NCI-H82 treated with DMSO at 0.1 percent for 48 hours (cell line): ENCODE data around the gene SYNJ1.
A peak's percentile ranks its signal among the peaks of the same experiment; 100 is the strongest.
"Not testable (repeated sequence)": the region's sequence is repeated elsewhere in the genome, so short reads cannot be mapped to it uniquely, and the experiment has no call there.

ENCODE experiments used
- DNase-seq: peaks from one replicate; lab custom pipeline; 2025; ENCODE audit not compliant: unreplicated experiment; lab: John Stamatoyannopoulos, UW

The SYNJ1 gene

DNA sequence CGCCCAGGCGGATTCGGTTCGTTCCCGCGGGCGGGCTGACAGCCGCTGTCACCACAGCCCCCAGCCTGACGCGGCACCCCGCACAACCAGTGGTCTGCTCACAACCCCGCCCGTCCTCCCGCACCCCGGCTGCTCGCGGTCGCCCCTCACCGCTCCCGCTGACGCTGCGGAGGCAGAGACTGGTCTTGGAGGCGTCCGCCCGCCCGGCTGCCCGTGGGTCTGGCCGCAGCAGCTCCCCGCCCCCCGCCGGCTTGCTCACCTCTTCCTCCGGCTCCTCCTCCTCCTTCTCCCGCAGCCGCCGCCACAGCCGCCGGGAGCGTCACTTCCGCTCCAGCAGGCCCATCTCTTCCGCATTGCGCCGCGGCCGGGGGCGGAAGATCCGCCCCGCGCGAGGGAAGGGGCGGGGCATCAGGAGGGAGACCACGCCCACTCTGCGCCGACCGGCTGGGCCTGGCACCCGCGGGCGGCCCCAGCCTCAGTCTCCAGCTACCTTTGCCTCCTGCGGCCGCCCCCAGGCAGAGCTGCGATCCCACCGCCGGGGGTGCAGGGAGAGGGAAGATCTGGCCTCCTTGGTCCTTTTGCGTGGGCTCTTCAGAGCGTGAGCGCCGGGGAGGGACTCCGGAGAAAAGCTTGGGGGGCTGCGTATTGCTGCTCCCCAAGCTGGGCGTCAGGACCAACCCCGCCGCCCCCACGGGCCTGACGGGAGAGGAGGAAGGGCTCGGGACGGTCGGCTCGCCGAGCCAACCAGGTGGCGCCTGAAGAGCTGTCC lies at the start of gene SYNJ1:
SYNJ1 (minus strand) TSS at position 327 of the 769 bp plus-strand sequence. CDS start 1,118 bp downstream, outside the sequence.
- DNase-seq = peak; percentile 84

DNA sequence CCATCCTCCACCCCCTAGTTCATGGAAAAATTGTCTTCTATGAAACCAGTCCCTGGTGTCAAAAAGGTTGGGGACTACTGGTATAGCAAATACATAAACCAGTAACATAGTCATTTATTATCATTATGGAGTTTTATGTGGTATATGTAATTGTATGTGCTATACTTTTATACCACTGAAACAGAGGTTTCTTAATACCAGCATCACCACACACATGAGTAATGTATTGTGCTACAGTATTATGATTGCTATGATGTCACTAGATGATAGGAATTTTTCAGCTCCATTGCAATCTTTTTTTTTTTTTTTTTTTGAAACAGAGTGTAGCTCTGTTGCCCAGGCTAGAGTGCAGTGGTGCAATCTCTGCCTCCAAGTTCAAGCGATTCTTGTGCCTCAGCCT lies 49.5 kb upstream of the SYNJ1 start:
- DNase-seq = no peak

- DNase-seq = no peak
These were observed 48.9 kb upstream of the SYNJ1 start for GRCh38 chr21:32776743-32777142.

GRCh38 chr21:32773048-32773344 lies 45.2 kb upstream of the SYNJ1 start:
- not testable (repeated sequence) for DNase-seq

- DNase-seq = no peak
These were observed 44.7 kb upstream of the SYNJ1 start for GRCh38 chr21:32772281-32773047.

DNA sequence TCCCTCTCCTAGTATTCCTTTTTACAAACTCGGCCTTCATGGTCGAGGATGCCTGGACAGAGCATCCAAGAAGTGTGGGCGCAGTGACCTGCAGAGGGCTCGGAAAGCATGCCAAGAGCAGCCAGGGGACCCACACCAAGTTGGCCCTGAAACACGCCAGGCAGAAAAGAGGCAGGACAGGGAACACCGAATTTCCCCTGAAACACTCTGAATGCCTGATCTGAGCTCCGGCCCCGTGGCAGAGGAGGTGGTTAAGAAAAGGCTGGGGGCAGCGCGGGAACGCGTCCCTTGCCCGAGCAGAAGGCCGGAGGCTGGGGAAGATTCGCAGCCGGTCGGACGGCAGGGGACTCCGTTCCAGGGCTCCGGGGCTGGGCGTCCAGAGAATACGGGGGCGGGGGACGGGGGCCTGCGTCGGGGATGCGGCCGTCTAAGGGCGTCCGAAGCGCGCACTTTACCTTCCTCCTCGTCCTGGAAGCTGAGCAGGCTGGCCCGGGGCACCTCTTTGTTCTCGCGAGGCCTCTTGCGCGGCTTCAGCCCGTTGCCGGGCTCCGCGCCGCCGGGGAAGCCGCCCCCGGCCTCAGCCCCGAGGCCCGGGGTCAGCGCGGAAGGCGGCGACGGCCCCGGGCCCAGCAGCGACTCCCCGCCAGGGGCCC lies 43.2 kb upstream of the SYNJ1 start:
- no peak for DNase-seq

GRCh38 chr21:32768530-32768929 lies 40.7 kb upstream of the SYNJ1 start:
- DNase-seq = peak; percentile 93

DNA sequence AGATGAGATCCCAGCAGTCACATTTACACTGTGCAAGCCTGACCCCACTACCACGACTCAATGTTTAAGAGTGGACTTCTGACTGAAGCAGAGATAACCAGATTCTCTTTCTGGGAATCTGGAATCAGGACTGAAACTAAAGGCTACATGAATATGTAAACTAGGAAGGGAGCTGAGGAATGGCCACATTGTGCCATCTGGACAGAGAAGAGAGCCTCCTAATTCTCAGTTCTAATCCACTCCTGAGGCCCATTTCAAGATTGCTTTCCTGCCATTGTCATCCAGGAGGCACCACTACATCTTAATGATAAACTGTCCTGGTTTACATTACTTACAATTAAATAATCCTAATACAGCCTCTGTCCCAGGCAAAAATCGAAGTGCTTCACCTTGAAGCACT lies 37.2 kb upstream of the SYNJ1 start:
- peak; percentile 92 for DNase-seq

GRCh38 chr21:32764186-32764585 lies 36.4 kb upstream of the SYNJ1 start:
- DNase-seq = no peak

DNA sequence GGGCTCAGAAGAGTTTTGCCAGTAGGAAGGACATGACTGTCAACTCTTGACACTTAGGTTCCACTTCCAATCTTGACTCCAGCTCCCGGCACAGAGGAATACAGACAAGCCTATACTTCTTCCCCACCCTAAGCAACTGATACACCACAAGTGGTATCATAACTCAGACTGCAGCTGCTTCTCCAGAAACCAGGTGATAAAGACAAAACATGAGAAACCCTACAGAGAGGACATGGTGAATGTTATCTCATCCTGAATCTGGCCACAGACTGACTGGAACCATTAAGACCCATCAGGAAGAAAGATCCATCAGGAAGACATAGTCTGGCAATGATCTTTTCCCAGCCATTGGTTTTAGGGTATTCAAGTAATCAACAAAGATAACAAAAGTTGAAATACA lies 30.0 kb upstream of the SYNJ1 start:
- no peak for DNase-seq

- DNase-seq = no peak
These were observed 28.3 kb upstream of the SYNJ1 start for GRCh38 chr21:32756096-32756495.

DNA sequence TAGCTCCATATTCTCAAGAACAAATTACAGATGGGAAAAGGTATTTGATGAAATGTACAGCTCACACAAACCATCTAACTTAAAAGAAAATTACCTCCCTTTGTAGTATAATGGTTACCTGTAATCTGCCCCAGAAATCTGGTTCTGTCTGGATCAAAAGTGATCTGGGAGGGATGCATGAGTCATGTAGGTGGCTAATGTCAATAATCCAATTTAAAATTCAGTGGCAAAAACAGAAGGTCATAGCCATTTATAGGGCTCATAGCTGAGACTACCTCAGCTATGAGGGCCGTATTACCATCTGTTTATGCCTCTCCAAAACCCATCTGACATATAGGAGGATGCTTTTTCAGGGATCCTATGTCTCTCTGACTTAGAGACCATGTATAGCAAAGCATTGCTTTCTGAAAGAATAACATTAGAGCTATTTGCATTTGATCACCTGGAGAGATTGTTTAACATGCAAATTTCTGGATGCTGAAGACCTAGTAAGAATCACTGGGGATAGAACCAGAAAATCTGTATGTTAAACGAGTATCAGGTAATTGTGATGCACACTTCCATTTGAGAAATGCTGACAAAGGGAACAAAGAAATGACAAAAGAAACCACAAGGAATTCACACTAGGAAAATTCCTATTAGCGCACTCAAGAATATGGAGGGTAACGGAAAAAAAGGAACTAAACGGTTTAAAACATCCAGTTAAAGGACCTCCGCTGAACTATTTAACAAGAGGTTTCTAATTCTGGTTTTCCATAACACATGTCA lies 26.2 kb upstream of the SYNJ1 start:
- DNase-seq = peak; percentile 81

DNA sequence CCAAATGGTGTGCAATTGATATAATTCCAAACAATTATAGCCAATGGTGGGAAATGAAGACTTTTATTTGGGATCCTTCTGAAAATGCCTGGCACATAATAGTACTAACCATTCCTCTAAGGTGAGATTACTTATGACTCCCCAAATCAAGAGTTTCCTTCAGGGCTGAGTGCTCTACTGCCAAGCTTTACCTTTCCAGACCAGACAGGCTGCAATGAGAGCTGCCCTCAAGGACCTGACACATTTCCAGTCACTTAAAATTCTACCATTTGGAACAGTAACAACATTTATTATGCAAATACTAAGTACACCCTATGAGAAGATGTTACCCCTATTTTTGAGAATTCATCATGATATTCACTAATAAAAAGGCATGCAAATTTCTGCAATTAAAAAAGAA lies 22.6 kb upstream of the SYNJ1 start:
- no peak for DNase-seq

- DNase-seq = no peak
These were observed 21.8 kb upstream of the SYNJ1 start for GRCh38 chr21:32749662-32750061.

DNA sequence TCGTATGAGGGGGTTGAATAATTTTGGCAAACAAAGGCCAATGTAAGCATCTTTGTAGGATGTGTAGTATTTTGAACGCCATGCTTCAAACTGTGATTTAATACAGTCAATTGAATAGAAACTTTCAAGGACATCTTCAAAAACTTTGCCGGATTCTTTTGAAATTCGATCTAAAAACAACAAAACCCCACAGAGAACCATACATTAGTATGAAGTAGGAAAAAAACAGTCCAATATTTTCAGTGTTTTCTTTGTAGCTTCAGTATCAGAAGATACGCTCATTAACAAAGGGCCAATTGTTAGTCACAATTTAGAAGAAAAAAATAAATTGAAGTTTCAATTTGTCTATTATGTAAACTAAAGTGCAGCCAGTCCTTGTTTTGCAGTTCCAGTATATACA lies 20.7 kb upstream of the SYNJ1 start:
- no peak for DNase-seq

DNA sequence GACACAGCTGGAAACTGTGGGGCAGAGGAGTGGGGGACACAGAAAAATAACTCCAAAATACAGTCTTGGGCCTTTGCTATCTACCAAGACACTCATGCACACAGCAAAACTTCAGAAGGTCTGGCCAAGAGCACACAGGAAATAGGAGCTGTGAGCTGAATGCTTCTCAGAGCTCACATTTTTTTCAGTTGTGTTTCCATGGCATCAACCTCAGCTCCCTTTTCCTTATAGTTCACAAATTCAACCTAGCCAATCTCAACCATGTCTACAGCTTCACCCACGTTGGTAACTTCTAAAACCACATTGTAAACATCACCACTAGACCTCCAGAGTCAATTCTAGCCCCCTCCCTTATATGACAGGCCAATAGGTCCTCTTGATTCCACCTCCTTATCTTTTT lies 19.6 kb upstream of the SYNJ1 start:
- no peak for DNase-seq

- DNase-seq = not testable (repeated sequence)
These were observed 18.9 kb upstream of the SYNJ1 start for GRCh38 chr21:32746711-32747110.

DNA sequence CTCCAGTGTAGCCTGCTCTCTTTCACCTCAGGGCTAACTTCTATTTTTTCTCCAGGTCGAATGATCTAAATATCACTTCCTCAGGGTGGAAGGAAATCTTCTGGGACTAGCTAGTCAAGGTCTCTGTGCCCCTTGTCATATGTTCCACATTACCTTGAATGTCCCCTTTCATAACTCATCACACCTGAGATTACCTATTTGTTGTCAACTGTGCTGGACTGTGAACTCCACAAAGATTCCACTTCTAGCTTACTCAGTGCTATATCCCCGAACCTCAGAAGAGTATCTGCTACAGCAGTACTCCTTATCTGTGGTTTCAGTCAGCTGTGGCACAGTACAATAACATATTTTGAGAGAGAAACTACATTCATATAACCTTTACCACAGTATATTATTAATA lies 14.6 kb upstream of the SYNJ1 start:
- no peak for DNase-seq

DNA sequence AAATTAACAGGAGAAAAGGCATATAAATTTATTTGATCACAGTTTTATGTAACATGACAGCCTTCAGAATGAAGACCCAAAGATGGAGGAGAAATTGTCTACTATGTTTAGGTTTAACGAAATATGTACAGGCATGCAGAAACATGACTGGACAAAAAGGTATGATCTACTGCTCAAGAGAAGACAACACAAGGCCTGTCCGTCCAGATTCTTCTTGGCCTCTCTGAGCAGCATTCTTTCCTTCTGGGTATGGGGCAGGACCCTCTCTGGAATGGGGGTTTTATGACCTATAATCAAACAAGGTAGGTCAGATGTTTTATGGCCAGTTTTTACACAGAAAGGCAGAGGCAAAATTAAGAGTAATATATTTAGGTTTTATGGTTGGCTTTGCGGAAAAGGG lies 13.5 kb upstream of the SYNJ1 start:
- no peak for DNase-seq

GRCh38 chr21:32739946-32740345 lies 12.1 kb upstream of the SYNJ1 start:
- DNase-seq = no peak

- not testable (repeated sequence) for DNase-seq
These were observed 8.3 kb upstream of the SYNJ1 start for GRCh38 chr21:32736083-32736482.
